ENCODE results near the gene PATZ1.
A peak's percentile ranks its signal among the peaks of the same experiment; 100 is the strongest.

The PATZ1 gene

GRCh38 chr22:31292236-31292989 is 53.7 kb downstream of the PATZ1 start, which contains the start of gene PIK3IP1 (continued):
- no peak for TF ChIP-seq ZNF510 (tag by site-specific recombination; IDR thresholded peaks at IDR 0.05; ENCODE audit: insufficient replicate concordance)
- no peak for TF ChIP-seq PRDM6 (tag by site-specific recombination; IDR thresholded peaks at IDR 0.05)
- no peak for TF ChIP-seq ZNF776 (tag by site-specific recombination; IDR thresholded peaks at IDR 0.05; ENCODE audit: borderline replicate concordance)
- no peak for TF ChIP-seq ZNF654 (tag by site-specific recombination; IDR thresholded peaks at IDR 0.05; ENCODE audit: low read depth)
- no peak for TF ChIP-seq ZNF221 (tag by site-specific recombination; IDR thresholded peaks at IDR 0.05; ENCODE audit: borderline replicate concordance)
- no peak for TF ChIP-seq ZNF138 (tag by site-specific recombination; IDR thresholded peaks at IDR 0.05; ENCODE audit: borderline replicate concordance)
- no peak; the same call in 1 of the 2 replicates for TF ChIP-seq SP7 (tag by site-specific recombination; IDR thresholded peaks at IDR 0.05)
- TF ChIP-seq ZSCAN16 (tag by site-specific recombination; IDR thresholded peaks at IDR 0.05): no peak
- peak; percentile 99 for TF ChIP-seq ZNF600 (tag by site-specific recombination; IDR thresholded peaks at IDR 0.05)
- no peak for TF ChIP-seq GLI2 (tag by site-specific recombination; IDR thresholded peaks at IDR 0.05; ENCODE audit: borderline replicate concordance, low read depth)
- no peak for TF ChIP-seq ZNF558 (tag by site-specific recombination; IDR thresholded peaks at IDR 0.05)
- peak; percentile 95 for TF ChIP-seq ZNF660 (tag by site-specific recombination; IDR thresholded peaks at IDR 0.05)
- peak; percentile 47; the same call in 1 of the 2 replicates for TF ChIP-seq KLF8 (tag by site-specific recombination; IDR thresholded peaks at IDR 0.05)
- no peak for TF ChIP-seq ZNF830 (tag by site-specific recombination; IDR thresholded peaks at IDR 0.05; ENCODE audit: low read depth)
- no peak for TF ChIP-seq ZNF391 (tag by site-specific recombination; IDR thresholded peaks at IDR 0.05; ENCODE audit: borderline replicate concordance, low read depth)
- TF ChIP-seq KLF16 (tag by site-specific recombination; IDR thresholded peaks at IDR 0.05): no peak
- no peak for TF ChIP-seq ZNF112 (tag by site-specific recombination; IDR thresholded peaks at IDR 0.05)
- no peak for TF ChIP-seq ZNF248 (tag by site-specific recombination; IDR thresholded peaks at IDR 0.05)
- TF ChIP-seq ZNF24 (tag by site-specific recombination; IDR thresholded peaks at IDR 0.05): 0 out of 2 replicates have a peak, but pooled peaks have one; percentile 22
- TF ChIP-seq, protein P1, sequence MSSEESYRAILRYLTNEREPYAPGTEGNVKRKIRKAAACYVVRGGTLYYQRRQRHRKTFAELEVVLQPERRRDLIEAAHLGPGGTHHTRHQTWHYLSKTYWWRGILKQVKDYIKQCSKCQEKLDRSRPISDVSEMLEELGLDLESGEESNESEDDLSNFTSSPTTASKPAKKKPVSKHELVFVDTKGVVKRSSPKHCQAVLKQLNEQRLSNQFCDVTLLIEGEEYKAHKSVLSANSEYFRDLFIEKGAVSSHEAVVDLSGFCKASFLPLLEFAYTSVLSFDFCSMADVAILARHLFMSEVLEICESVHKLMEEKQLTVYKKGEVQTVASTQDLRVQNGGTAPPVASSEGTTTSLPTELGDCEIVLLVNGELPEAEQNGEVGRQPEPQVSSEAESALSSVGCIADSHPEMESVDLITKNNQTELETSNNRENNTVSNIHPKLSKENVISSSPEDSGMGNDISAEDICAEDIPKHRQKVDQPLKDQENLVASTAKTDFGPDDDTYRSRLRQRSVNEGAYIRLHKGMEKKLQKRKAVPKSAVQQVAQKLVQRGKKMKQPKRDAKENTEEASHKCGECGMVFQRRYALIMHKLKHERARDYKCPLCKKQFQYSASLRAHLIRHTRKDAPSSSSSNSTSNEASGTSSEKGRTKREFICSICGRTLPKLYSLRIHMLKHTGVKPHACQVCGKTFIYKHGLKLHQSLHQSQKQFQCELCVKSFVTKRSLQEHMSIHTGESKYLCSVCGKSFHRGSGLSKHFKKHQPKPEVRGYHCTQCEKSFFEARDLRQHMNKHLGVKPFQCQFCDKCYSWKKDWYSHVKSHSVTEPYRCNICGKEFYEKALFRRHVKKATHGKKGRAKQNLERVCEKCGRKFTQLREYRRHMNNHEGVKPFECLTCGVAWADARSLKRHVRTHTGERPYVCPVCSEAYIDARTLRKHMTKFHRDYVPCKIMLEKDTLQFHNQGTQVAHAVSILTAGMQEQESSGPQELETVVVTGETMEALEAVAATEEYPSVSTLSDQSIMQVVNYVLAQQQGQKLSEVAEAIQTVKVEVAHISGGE (tag by site-specific recombination; conservative IDR thresholded peaks at IDR 0.05; ENCODE audit: low read depth): no peak
- TF ChIP-seq, protein P2, sequence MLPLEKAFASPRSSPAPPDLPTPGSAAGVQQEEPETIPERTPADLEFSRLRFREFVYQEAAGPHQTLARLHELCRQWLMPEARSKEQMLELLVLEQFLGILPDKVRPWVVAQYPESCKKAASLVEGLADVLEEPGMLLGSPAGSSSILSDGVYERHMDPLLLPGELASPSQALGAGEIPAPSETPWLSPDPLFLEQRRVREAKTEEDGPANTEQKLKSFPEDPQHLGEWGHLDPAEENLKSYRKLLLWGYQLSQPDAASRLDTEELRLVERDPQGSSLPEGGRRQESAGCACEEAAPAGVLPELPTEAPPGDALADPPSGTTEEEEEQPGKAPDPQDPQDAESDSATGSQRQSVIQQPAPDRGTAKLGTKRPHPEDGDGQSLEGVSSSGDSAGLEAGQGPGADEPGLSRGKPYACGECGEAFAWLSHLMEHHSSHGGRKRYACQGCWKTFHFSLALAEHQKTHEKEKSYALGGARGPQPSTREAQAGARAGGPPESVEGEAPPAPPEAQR (tag by site-specific recombination; IDR thresholded peaks at IDR 0.05): no peak
- no peak for TF ChIP-seq ZFP3 (tag by site-specific recombination; IDR thresholded peaks at IDR 0.05; ENCODE audit: low read depth)
- no peak for TF ChIP-seq ZNF548 (tag by site-specific recombination; IDR thresholded peaks at IDR 0.05)
- TF ChIP-seq ZNF555 (tag by site-specific recombination; conservative IDR thresholded peaks at IDR 0.05): no peak
- no peak for TF ChIP-seq ZNF658 (tag by site-specific recombination; IDR thresholded peaks at IDR 0.05)
- TF ChIP-seq ZNF549 (tag by site-specific recombination; IDR thresholded peaks at IDR 0.05): no peak
- no peak for TF ChIP-seq ZNF426 (tag by site-specific recombination; IDR thresholded peaks at IDR 0.05)
- no peak for TF ChIP-seq ZNF473 (tag by site-specific recombination; IDR thresholded peaks at IDR 0.05)
- no peak for TF ChIP-seq ZBTB21 (tag by site-specific recombination; IDR thresholded peaks at IDR 0.05)
- peak; percentile 40; the same call in 1 of the 2 replicates for TF ChIP-seq ZNF768 (tag by site-specific recombination; IDR thresholded peaks at IDR 0.05)
- TF ChIP-seq HOXD13 (CRISPR knock-in tag; IDR thresholded peaks at IDR 0.05; ENCODE audit: borderline replicate concordance): no peak
- no peak for TF ChIP-seq ZNF449 (tag by site-specific recombination; IDR thresholded peaks at IDR 0.05)
